Fibroblast of skin of right biceps (primary cell): Measurements from ENCODE around the gene SLC6A5.

Source experiments
- DNase-seq: peaks from one replicate; pipeline ENCODE4 v3.0.0-alpha.2; 2013

SLC6A5 gene

GRCh38 chr11:20597154-20597679 lies 2.2 kb upstream of the SLC6A5 start:
- no peak for DNase-seq

DNA sequence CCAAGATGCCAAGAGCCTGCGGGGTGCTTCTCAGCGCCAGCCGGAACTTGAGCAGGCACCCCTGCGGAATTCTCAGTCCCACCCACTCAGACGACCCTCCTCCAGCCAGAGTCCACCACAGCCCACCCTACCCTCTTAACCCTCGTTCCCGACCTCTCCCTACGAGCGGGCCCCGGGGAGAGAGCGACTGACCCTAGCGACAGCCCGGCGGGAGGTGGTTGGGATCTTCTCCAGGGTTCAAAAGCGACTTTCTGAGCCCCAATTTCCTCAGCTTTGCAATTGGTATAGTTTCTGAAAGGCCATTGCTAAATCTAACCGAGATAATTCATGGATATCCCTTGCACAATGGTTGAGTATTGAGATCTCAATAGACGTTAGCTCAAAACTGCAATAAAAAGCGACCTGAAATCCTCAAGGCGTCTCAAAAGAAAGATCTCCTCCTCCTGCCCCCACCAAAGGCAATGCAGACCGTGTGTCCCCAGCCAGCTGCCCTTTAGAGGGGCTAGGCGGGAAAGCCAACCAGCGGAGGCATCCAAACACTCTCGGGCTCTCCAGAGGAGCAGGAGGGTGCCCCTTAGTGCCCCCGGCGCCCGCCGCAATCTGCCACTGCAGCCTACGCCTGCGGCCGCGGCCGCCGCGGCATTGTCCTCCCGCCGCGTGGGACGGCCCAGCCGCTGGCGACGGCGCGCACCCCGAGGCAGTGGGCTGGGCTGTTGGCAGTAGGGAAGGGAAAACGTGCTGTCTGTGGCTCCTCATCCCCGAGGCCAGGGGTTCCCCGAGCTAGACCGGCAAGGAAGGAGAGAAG lies 1.5 kb upstream of the SLC6A5 start:
- DNase-seq = no peak

DNA sequence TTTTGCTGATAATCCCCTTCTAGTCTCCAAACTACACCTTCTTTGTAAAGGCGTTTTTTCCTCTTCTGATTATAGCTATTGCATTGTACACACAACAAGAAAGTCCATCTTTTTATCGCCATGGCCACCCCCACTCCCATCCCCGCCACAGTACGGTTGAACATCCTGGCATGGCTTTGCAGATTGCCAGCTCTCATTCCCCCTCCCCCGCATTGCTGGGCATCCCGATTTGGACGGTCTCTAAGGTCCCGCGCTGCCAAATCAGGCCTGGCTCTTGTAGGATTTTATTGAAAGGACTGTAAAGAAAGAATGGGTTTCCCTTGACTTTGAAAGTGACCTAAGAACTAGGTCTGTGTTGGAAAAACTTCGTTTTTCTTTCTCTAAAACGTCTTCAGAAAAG lies 916 bp upstream of the SLC6A5 start:
- DNase-seq = no peak

- DNase-seq = no peak
Observed at GRCh38 chr11:20600020-20600346, 575 bp downstream of the SLC6A5 start.

GRCh38 chr11:20600551-20600950 lies 1.1 kb downstream of the SLC6A5 start:
- no peak for DNase-seq

DNA sequence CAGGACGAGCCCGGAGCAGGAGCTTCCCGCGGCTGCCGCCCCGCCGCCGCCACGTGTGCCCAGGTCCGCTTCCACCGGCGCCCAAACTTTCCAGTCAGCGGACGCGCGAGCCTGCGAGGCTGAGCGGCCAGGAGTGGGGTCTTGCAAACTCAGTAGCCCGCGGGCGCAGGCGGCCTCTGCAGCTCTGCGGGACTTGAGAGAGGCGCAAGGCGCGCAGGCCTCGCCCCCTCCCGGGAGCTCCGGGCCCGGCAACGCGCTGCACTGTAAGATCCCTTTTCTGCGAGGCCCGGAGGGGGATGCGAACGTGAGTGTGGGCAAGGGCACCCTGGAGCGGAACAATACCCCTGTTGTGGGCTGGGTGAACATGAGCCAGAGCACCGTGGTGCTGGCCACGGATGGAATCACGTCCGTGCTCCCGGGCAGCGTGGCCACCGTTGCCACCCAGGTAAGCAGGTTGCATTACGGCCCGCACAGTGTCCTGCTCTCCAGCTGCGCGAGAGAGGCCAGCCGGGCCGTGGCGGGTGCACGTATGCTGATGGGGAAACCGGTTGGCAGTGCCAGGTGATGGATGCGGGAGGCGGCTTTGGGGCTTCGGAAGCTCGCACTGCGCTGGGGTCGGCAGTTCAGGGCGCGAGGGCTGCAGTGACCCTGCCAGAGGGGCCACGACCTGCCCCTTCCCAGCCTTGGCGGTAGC lies 2.0 kb downstream of the SLC6A5 start:
- no peak for DNase-seq

DNA sequence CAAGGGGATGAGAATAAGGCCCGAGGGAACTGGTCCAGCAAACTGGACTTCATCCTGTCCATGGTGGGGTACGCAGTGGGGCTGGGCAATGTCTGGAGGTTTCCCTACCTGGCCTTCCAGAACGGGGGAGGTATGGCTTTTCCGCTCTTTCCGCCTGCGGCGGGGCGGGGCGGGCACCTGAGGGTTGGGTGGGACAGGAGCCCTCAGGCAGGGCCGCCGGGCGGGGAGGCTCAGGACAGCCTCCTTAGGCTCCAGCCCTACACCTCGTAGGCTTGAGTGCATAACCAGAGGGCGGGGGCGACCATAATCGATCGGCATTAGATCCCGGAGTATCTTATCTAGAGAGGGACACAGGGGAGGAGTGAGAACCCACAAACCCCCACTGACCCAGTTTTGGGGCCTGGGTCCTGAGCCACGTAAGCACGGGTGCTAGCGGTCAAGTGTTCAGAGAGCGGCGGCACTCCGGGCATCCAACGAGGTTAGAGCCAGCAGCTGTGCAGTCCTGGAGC lies 4.9 kb downstream of the SLC6A5 start:
- no peak for DNase-seq

GRCh38 chr11:20604864-20605601 lies 5.6 kb downstream of the SLC6A5 start:
- DNase-seq = no peak

DNA sequence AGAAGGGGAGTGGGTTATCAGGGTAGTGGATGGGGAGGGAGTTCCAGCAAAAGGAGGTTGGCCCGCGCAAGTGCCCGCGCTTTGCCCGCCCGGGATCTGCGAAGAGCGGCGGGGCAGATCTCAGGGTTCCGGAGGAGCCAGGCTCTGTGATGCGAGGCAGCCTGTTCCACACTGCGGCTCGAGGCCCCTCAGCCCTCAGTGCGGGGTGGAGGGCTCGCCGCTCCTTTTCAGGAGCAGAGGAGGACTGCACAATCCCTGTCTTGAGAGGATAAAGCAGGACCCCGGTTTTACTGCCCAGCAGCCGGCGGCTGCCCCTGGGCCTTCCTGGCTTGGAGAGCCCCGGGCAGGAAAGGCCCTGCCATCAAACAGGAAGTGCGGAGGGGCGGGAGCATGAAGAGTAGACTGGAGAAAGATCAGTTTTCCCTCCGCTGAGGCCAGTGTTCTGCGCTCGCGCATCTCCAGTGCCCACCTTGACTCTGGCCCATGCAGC lies 6.2 kb downstream of the SLC6A5 start:
- no peak for DNase-seq

GRCh38 chr11:20608934-20609333 lies 9.5 kb downstream of the SLC6A5 start:
- no peak for DNase-seq

GRCh38 chr11:20609727-20610707 lies 10.6 kb downstream of the SLC6A5 start:
- peak; percentile 50 for DNase-seq

DNA sequence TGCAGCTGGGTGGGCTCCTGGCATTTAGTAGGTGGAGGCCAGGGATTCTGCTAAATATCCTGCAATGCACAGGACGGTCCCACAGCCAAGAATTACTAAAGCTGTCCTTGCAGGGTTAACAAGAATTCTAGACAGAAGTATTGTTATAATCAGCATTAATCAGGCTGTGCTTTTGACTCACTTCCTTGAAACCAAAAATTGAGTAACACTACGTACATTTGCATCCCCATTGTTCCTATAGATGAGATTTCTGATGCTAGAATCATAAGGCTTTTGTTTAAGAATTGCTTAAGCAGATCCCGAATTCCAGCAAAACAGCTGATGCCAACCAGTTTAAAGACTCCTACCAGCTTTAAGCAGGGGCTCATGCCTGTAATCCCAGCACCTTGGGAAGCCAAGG lies 11.4 kb downstream of the SLC6A5 start:
- no peak for DNase-seq

DNA sequence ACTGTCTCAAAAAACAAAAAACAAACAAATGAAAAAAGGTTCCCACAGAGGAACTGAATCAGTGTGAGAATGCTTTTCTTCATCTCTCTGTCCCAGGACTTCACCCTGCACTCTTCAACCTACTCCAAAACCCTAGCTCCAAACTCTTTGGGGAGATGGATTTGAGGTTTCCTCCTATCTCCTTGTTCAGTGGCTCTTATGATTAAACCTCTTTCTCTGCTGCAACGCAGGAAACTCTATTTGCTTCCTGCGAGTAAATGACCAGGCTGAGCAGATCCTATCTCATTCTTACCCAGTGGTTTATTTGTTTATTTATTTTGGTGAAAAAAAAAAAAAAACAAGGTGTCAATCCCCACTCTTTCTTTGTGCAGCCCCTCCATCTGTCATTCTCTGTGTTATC lies 12.0 kb downstream of the SLC6A5 start:
- no peak for DNase-seq

DNA sequence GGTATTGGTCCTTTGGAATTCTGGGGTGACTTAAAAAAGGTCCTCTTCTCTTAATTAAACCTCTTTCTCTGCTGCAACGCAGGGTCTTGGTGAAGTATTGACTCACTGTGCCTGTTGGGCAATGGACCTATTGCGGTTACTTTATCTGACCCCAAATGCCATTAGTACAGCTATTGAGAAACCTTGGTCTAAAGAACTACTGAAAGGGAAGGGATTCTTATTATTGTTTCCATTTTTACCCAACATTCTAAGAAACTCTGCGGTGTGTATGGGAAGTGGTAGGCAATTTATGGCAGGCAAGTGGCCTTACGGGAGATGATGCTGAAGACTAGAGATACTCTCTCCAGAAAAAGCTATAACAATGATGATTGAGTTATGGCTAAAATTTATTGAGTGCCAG lies 12.5 kb downstream of the SLC6A5 start:
- DNase-seq = no peak

DNA sequence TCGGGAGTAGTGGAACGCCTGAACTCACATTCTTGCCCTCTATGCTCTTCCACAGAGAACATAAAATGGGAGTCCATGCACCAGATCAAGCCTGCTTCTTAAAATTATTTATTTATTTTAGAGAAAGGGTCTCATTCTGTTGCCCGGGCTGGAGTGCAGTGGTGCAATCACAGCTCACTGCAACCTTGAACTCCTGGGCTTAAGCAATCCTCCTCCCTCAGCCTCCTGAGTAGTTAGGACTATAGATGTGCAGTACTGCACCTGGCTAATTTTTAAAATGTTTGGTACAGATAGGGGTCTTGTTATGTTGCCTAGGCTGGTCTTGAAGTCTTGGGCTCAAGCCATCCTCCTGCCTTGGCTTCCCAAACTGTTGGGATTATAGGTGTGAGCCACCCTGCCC lies 13.0 kb downstream of the SLC6A5 start:
- DNase-seq = no peak

GRCh38 chr11:20616920-20617319 lies 17.5 kb downstream of the SLC6A5 start:
- DNase-seq = no peak

- DNase-seq = no peak
Observed at GRCh38 chr11:20617346-20618005, 18.1 kb downstream of the SLC6A5 start.

- no peak for DNase-seq
Observed at GRCh38 chr11:20618083-20618482, 18.7 kb downstream of the SLC6A5 start.

DNA sequence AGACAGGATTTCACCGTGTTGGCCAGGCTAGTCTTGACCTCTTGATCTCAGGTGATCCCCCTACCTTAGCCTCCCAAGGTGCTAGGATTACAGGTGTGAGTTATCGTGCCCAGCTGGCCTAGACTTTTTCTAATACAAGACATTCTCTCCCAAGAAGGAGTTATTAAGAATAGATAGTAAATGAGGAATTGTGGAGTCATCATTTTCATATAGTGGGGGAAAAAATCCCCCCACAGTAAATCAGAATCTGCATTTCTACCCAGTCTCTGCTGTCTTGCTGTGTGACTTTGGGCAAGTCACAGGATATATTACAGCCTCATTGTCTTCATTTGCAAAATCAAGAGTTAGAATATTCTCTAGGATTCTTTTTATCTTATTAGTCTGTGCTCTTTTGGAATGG lies 21.6 kb downstream of the SLC6A5 start:
- no peak for DNase-seq

- no peak for DNase-seq
Observed at GRCh38 chr11:20621679-20622078, 22.3 kb downstream of the SLC6A5 start.

GRCh38 chr11:20623252-20623651 lies 23.8 kb downstream of the SLC6A5 start:
- DNase-seq = no peak

- DNase-seq = no peak
Observed at GRCh38 chr11:20626279-20626678, 26.9 kb downstream of the SLC6A5 start.
